C1 segment of cervical spinal cord (tissue), 14 donors: Measurements from ENCODE around the gene ZBTB20.
"Not testable (repeated sequence)": the region's sequence is repeated elsewhere in the genome, so short reads cannot be mapped to it uniquely, and the experiment has no call there.

Experiments
- DNase-seq, 14 donors: peaks; one replicate each; lab custom pipeline; 2025; lab: John Stamatoyannopoulos, UW

Gene ZBTB20

GRCh38 chr3:115146418-115147328, at the start of gene ZBTB20:
TSS of gene ZBTB20 (minus strand) at chr3:115147288.
- DNase-seq, result peak in 10 of 14 donors; percentile 24 to 90 (median 75)

- DNase-seq, result no peak
Measured at GRCh38 chr3:115194476-115194875, 47.4 kb upstream of the ZBTB20 start.

GRCh38 chr3:115190747-115191146, 43.7 kb upstream of the ZBTB20 start:
- DNase-seq, result no peak

GRCh38 chr3:115187149-115187757, 40.2 kb upstream of the ZBTB20 start:
- DNase-seq, result no peak

GRCh38 chr3:115186351-115187148, 39.5 kb upstream of the ZBTB20 start:
- DNase-seq, result no peak

GRCh38 chr3:115184859-115185572, 37.9 kb upstream of the ZBTB20 start:
- DNase-seq, result not testable (repeated sequence)

- DNase-seq, result not testable (repeated sequence)
Measured at GRCh38 chr3:115178930-115179329, 31.8 kb upstream of the ZBTB20 start.

GRCh38 chr3:115169808-115170207, 22.7 kb upstream of the ZBTB20 start:
- no peak for DNase-seq

- no peak for DNase-seq
Measured at GRCh38 chr3:115165701-115166100, 18.6 kb upstream of the ZBTB20 start.

GRCh38 chr3:115165266-115165665, 18.2 kb upstream of the ZBTB20 start:
- DNase-seq, result no peak

GRCh38 chr3:115164374-115165221, 17.5 kb upstream of the ZBTB20 start:
- DNase-seq, result no peak

GRCh38 chr3:115162759-115163158, 15.7 kb upstream of the ZBTB20 start:
- DNase-seq, result no peak

GRCh38 chr3:115161866-115162265, 14.8 kb upstream of the ZBTB20 start:
- no peak for DNase-seq

- no peak for DNase-seq
Measured at GRCh38 chr3:115161168-115161834, 14.2 kb upstream of the ZBTB20 start.

- DNase-seq, result no peak
Measured at GRCh38 chr3:115160295-115160694, 13.2 kb upstream of the ZBTB20 start.

GRCh38 chr3:115156046-115156654, 9.1 kb upstream of the ZBTB20 start:
- DNase-seq, result no peak

- no peak for DNase-seq
Measured at GRCh38 chr3:115154611-115155010, 7.5 kb upstream of the ZBTB20 start.

GRCh38 chr3:115151921-115152320, 4.8 kb upstream of the ZBTB20 start:
- DNase-seq, result no peak

GRCh38 chr3:115148142-115148790, 1.2 kb upstream of the ZBTB20 start:
- peak in 1 of 14 donors; percentile 41 for DNase-seq
